Ascending aorta (tissue), 2 donors: ENCODE measurements around the gene WNT2. TPM values are rescaled to one million over a fixed set of nuclear protein-coding genes. Genes with fewer than 3 reads are reported as not detected.

ENCODE experiments used
- DNase-seq, 2 donors: peaks; one replicate each; pipeline ENCODE4 v3.0.0-alpha.2; 2019; ENCODE audit warnings: low spot score in 2 of 2
- H3K27ac ChIP-seq, 2 donors: fragments of 200-600 bp; sonication (generic); one replicate each; pipeline ENCODE4 v1.5.1; 2016 to 2017; ENCODE audit warnings: mild to moderate bottlenecking in 1 of 2
- H3K27me3 ChIP-seq: fragments of 200-600 bp; sonication (generic); one replicate; pipeline ENCODE4 v1.5.1; 2017
- H3K36me3 ChIP-seq, 2 donors: fragments of 200-600 bp; sonication (generic); one replicate each; pipeline ENCODE4 v1.5.1; 2016
- H3K4me1 ChIP-seq, 2 donors: fragments of 200-600 bp; sonication (generic); one replicate each; pipeline ENCODE4 v1.5.1; 2016 to 2017; ENCODE audit warnings: mild to moderate bottlenecking in 1 of 2
- H3K4me3 ChIP-seq, 2 donors: fragments of 200-600 bp; sonication (generic); one replicate each; pipeline ENCODE4 v1.5.1; 2016 to 2017; ENCODE audit warnings: mild to moderate bottlenecking in 1 of 2
- H3K9me3 ChIP-seq, 2 donors: fragments of 200-600 bp; sonication (generic); one replicate each; pipeline ENCODE4 v1.5.1; 2016
- CTCF ChIP-seq, 3 experiments: fragments of 200-600 bp in 2 of 3; fragments of 450-650 bp in 1 of 3; sonication (generic) in 2 of 3; IDR thresholded peaks; one replicate each; pipeline ENCODE4 v1.5.1; 2016 to 2019; ENCODE audit warnings: antibody characterized with exemption in 3 of 3, mild to moderate bottlenecking in 1 of 3, moderate library complexity in 1 of 3
- intact Hi-C: fragments of 100-400 bp; cut with DNase I; formaldehyde crosslinking; loops from one replicate; pipeline ENCODE4 v1.15.1; 2023
- total RNA-seq: library from RNA; depleted of rRNA; stranded (reverse); fragments of >200 nt; gene quantifications from one replicate; pipeline ENCODE4 v1.1.0, GENCODE V29; 2016

WNT2 gene
- total RNA-seq, 1 donor from 2014 or later: 6.1 TPM

DNA sequence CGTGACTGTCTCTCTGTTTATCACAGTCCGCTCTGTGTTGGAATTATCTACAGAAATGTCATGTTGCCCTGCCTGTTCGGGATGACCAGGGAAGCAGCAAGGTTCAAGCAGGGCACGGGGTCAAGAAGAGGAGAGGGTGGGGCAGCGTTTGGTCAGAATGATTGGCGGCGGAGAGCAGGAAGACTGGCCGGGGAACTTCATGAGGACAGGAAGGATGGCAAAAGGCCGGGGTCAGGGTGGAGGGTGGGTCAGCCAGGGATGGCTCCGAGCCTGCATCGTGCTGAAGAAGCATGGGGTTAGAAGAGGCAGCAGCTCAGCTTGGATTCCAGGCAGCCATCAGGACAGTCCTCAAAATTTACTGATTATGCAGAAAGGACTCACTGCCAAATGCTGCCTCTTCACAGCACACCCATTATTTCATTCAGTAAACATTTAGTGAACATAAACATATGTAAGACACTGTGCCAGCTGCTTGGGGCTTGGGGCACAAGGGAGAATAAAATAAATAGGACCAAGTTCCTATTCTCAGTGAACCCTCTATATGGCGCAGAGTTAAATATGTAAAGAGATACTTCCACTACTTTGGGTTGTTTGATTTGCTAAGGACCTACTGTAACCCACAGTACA is 42.8 kb downstream of the WNT2 start:
- Histone ChIP-seq H3K4me1 (no peaks in the 10 kb centered on the region), H3K27me3 (no peaks in the 10 kb centered on the region), H3K9me3 (no peaks in the 10 kb centered on the region), H3K36me3 (no peaks in the 10 kb centered on the region), H3K4me3 (no peak overlapping the region), H3K27ac (no peak overlapping the region)
- DNase-seq: no peak
- intact Hi-C loops: loop anchor here (10.0 kb wide), 1 partner anchor 55 kb away; no protein-coding TSS in a partner anchor
- TF ChIP-seq CTCF (IDR thresholded peaks at IDR 0.05): no peak

GRCh38 chr7:117279203-117279602 is 43.7 kb downstream of the WNT2 start:
- H3K27me3 ChIP-seq: no peaks in the 10 kb centered on the region
- no peaks in the 10 kb centered on the region for H3K9me3 ChIP-seq
- intact Hi-C loops: loop anchor here (10.0 kb wide), 1 partner anchor 56 kb away; no protein-coding TSS in a partner anchor
- no peak for DNase-seq
- H3K4me1 ChIP-seq: no peaks in the 10 kb centered on the region
- H3K27ac ChIP-seq: no peak overlapping the region
- no peak for TF ChIP-seq CTCF (IDR thresholded peaks at IDR 0.05)
- no peaks in the 10 kb centered on the region for H3K36me3 ChIP-seq
- H3K4me3 ChIP-seq: no peak overlapping the region

DNA sequence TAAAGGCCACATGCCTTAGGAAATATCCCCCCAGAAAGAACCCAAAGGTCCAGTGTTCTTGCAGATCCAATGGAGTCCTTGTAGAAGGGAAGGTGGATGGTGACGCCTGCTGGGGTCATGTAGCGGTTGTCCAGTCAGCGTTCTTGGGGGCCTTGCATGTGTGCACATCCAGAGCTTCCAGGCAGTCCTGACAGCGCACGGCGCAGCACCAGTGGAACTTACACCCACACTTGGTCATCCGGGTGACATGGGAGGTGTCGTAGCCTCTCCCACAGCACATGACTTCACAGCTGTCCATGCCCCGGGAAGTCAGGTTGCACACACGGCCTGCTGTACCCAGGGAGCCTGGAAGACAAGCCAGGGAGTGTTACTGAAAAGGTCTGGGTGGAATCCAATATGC is 44.8 kb downstream of the WNT2 start:
- TF ChIP-seq CTCF (IDR thresholded peaks at IDR 0.05): no peak
- H3K27me3 ChIP-seq: no peaks in the 10 kb centered on the region
- no peaks in the 10 kb centered on the region for H3K4me1 ChIP-seq
- intact Hi-C loops: loop anchor here (10.0 kb wide), 1 partner anchor 57 kb away; no protein-coding TSS in a partner anchor
- no peaks in the 10 kb centered on the region for H3K9me3 ChIP-seq
- H3K4me3 ChIP-seq: no peak overlapping the region
- DNase-seq: no peak
- no peaks in the 10 kb centered on the region for H3K36me3 ChIP-seq
- no peak overlapping the region for H3K27ac ChIP-seq

- no peaks in the 10 kb centered on the region for H3K36me3 ChIP-seq
- TF ChIP-seq CTCF (IDR thresholded peaks at IDR 0.05): no peak
- intact Hi-C loops: loop anchor here (10.0 kb wide), 1 partner anchor 57 kb away; no protein-coding TSS in a partner anchor
Measured at GRCh38 chr7:117277576-117277975, 45.3 kb downstream of the WNT2 start.

DNA sequence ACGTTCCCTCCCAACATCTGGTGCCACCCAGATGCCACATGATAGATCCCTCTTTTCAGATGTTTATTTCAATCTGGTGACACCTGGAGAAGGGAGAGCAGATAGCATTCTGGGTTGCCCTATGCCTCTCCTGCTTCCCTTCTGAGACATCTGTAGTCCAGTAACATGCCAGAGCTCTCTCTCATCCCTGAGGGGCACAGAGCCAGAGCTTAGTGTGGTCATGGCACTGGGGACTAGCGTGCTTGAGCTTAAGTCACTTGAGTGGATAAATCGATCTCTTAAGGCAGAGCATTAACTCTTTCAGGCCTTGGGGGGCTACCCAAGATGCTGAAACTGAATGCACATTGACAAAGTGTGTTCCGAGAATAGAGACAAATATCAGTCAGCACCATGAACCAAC is 47.9 kb downstream of the WNT2 start:
- no peaks in the 10 kb centered on the region for H3K27me3 ChIP-seq
- H3K36me3 ChIP-seq: no peaks in the 10 kb centered on the region
- DNase-seq: no peak
- intact Hi-C loops: loop anchor here (10.0 kb wide), 1 partner anchor 60 kb away; no protein-coding TSS in a partner anchor
- H3K4me3 ChIP-seq: no peak overlapping the region
- no peaks in the 10 kb centered on the region for H3K4me1 ChIP-seq
- no peaks in the 10 kb centered on the region for H3K9me3 ChIP-seq
- H3K27ac ChIP-seq: no peak overlapping the region
- no peak for TF ChIP-seq CTCF (IDR thresholded peaks at IDR 0.05)

More at GRCh38 chr7:117277576-117277975, 45.3 kb downstream of the WNT2 start:
- H3K4me3 ChIP-seq: no peak overlapping the region
- H3K9me3 ChIP-seq: no peaks in the 10 kb centered on the region
- DNase-seq: no peak
- no peaks in the 10 kb centered on the region for H3K27me3 ChIP-seq
- H3K4me1 ChIP-seq: no peaks in the 10 kb centered on the region
- no peak overlapping the region for H3K27ac ChIP-seq
